KMS-11 (cell line): ENCODE measurements around the gene TMTC1.

Source experiments
- H2AFZ ChIP-seq: fragments of 200-600 bp; sonication (generic); 2 replicates; pipeline ENCODE4 v1.6.1; 2016; ENCODE audit warnings: antibody characterized with exemption, mixed run types, low read depth
- H3K27ac ChIP-seq: fragments of 200-600 bp; sonication (generic); 2 replicates; pipeline ENCODE4 v1.6.1; 2016; ENCODE audit warnings: mild to moderate bottlenecking, mixed run types
- H3K27me3 ChIP-seq: fragments of 200-600 bp; sonication (generic); 2 replicates; pipeline ENCODE4 v1.6.1; 2017; ENCODE audit warnings: mild to moderate bottlenecking, low read depth, mixed run types, moderate library complexity; ENCODE audit not compliant: insufficient read depth
- H3K36me3 ChIP-seq: fragments of 200-600 bp; sonication (generic); 2 replicates; pipeline ENCODE4 v1.6.1; 2017; ENCODE audit warnings: mild to moderate bottlenecking, mixed run types; ENCODE audit not compliant: insufficient read depth
- H3K4me1 ChIP-seq: fragments of 200-600 bp; sonication (generic); 2 replicates; pipeline ENCODE4 v1.6.1; 2016; ENCODE audit warnings: mild to moderate bottlenecking, low read depth, mixed run types; ENCODE audit not compliant: poor library complexity, severe bottlenecking
- H3K4me2 ChIP-seq: fragments of 200-600 bp; sonication (generic); 2 replicates; pipeline ENCODE4 v1.7.0; 2016; ENCODE audit warnings: mild to moderate bottlenecking, mixed run types
- H3K4me3 ChIP-seq: fragments of 200-600 bp; sonication (generic); IDR thresholded peaks from 2 replicates; pipeline ENCODE4 v1.6.1; 2017; ENCODE audit warnings: low read depth, low read length, mixed read lengths; ENCODE audit not compliant: insufficient read depth
- H3K79me2 ChIP-seq: fragments of 200-600 bp; sonication (generic); 2 replicates; pipeline ENCODE4 v1.6.1; 2016; ENCODE audit warnings: low read depth, mixed run types; ENCODE audit not compliant: insufficient read depth
- H3K9ac ChIP-seq: fragments of 200-600 bp; sonication (generic); 2 replicates; pipeline ENCODE4 v1.6.1; 2016; ENCODE audit warnings: mild to moderate bottlenecking, mixed run types
- H4K20me1 ChIP-seq: fragments of 200-600 bp; sonication (generic); 2 replicates; pipeline ENCODE4 v1.6.1; 2016; ENCODE audit warnings: mild to moderate bottlenecking, mixed run types; ENCODE audit not compliant: insufficient read depth
- CTCF ChIP-seq: fragments of 200-600 bp; sonication (generic); conservative IDR thresholded peaks from 2 replicates; pipeline ENCODE4 v1.6.1; 2017; ENCODE audit warnings: low read depth, mild to moderate bottlenecking, antibody characterized with exemption, low read length, moderate library complexity, mixed read lengths

Gene TMTC1

DNA sequence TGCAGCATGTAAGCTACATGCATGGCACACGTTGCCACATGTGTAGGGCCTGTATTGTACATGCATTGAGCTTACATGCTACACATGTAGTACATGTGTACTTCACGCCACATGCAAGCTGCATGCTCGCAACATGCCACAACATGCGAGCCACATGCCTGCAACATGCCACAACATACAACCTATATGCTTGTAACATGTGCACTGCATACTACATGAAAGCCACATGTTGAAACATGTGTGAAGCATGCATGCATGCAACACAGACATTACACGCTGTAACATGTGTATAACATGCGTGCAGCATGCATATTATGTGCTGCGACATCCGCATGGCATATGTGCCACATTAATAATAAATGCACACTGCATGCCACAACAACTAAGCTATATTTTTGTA, 9.1 kb upstream of the TMTC1 start:
- no peaks in the 10 kb centered on the region for H4K20me1 ChIP-seq
- H3K9ac ChIP-seq = no peak overlapping the region
- H3K27me3 ChIP-seq = no peaks in the 10 kb centered on the region
- no peak overlapping the region for H3K27ac ChIP-seq
- H3K4me3 ChIP-seq = no peak overlapping the region
- TF ChIP-seq CTCF = no peak
- no peaks in the 10 kb centered on the region for H3K36me3 ChIP-seq
- H2AFZ ChIP-seq = no peak overlapping the region
- H3K4me2 ChIP-seq = no peak overlapping the region
- no peaks in the 10 kb centered on the region for H3K4me1 ChIP-seq
- H3K79me2 ChIP-seq = no peaks in the 10 kb centered on the region

GRCh38 chr12:29792132-29792531, 8.4 kb upstream of the TMTC1 start:
- Histone ChIP-seq H3K79me2 (no peaks in the 10 kb centered on the region), H3K4me3 (no peak overlapping the region), H4K20me1 (no peaks in the 10 kb centered on the region), H3K27ac (no peak overlapping the region), H3K9ac (no peak overlapping the region), H3K27me3 (no peaks in the 10 kb centered on the region), H3K4me2 (no peak overlapping the region), H2AFZ (no peak overlapping the region), H3K36me3 (no peaks in the 10 kb centered on the region), H3K4me1 (no peaks in the 10 kb centered on the region)
- no peak for TF ChIP-seq CTCF

- Histone ChIP-seq H2AFZ (peak overlapping the region; percentile 82), H3K27me3 (no peaks in the 10 kb centered on the region), H3K4me1 (peaks cover 38% of the 10 kb centered on the region), H3K4me2 (peak overlapping the region; percentile 89; the same call in 1 of the 2 replicates), H3K4me3 (peak overlapping the region; percentile 36), H3K27ac (peak overlapping the region; percentile 81), H3K36me3 (no peaks in the 10 kb centered on the region), H3K79me2 (peaks cover 38% of the 10 kb centered on the region), H4K20me1 (no peaks in the 10 kb centered on the region), H3K9ac (peak overlapping the region; percentile 87)
- TF ChIP-seq CTCF = no peak
Observed at GRCh38 chr12:29782871-29783772, 620 bp downstream of the TMTC1 start.

GRCh38 chr12:29782285-29782870, 1.4 kb downstream of the TMTC1 start:
- Histone ChIP-seq H2AFZ (peak overlapping the region; percentile 82), H3K4me3 (peak overlapping the region; percentile 36), H3K4me2 (peak overlapping the region; percentile 89), H3K4me1 (peaks cover 45% of the 10 kb centered on the region), H3K27me3 (no peaks in the 10 kb centered on the region), H3K36me3 (no peaks in the 10 kb centered on the region), H4K20me1 (no peaks in the 10 kb centered on the region), H3K79me2 (peaks cover 41% of the 10 kb centered on the region), H3K9ac (peak overlapping the region; percentile 87), H3K27ac (peak overlapping the region; percentile 81)
- no peak for TF ChIP-seq CTCF
